GM18873 (cell line): ENCODE results near the gene NME9.

Experiments used
- ATAC-seq: cut with Tn5 transposase; IDR thresholded peaks from one replicate; pipeline ENCODE4 v1.9.1; 2021; ENCODE audit warnings: mild to moderate bottlenecking, moderate library complexity, moderate number of reproducible peaks; ENCODE audit not compliant: unreplicated experiment, low FRiP score

The NME9 gene

GRCh38 chr3:138289260-138289659, 40.4 kb downstream of the NME9 start:
- no peak for ATAC-seq

GRCh38 chr3:138284957-138285477, 44.6 kb downstream of the NME9 start:
- no peak for ATAC-seq

GRCh38 chr3:138284079-138284478, 45.6 kb downstream of the NME9 start:
- no peak for ATAC-seq

DNA sequence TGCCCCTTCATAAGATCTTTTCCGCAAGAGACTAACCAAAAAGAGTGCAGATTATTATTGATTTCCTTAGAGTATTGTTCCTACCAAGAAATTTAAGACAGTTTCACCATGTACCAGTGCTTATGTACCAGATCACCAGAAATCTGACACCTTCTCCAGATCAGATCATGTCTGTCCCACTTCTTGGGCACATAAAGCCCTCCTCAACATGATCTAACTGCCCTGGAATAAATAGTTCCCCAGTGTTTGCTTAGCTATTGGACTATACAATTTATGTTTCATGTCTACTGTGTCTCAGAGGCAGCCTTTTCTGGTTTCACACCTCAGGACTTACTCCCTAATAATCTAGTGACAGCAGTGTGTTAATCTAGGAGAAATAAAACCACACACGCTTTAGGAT, 46.8 kb downstream of the NME9 start:
- no peak for ATAC-seq

DNA sequence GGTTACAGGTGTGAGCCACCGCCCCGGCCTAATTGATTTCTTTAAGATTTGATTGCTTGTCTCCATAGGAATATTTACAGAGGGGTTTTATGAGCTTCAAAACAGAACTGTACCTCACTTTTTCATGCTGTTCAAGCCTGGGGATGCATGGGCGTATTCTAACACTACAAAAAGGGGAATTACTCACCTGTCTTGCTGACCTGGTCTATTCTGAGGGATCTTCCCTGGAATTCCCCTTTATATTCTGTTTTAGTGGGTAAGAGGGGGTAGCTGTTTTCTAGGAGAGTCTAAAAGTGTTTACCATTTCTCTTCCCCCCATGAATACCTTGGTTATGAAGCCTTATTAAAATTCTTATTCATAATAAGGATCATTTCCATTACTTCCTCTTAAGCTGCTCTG, 48.1 kb downstream of the NME9 start:
- ATAC-seq = no peak

- ATAC-seq = no peak
Observed at GRCh38 chr3:138271189-138271794, 58.4 kb downstream of the NME9 start.

- no peak for ATAC-seq
Observed at GRCh38 chr3:138270245-138270644, 59.4 kb downstream of the NME9 start.

- no peak for ATAC-seq
Observed at GRCh38 chr3:138267083-138267482, 62.6 kb downstream of the NME9 start.

- ATAC-seq = no peak
Observed at GRCh38 chr3:138265745-138266144, 63.9 kb downstream of the NME9 start.

DNA sequence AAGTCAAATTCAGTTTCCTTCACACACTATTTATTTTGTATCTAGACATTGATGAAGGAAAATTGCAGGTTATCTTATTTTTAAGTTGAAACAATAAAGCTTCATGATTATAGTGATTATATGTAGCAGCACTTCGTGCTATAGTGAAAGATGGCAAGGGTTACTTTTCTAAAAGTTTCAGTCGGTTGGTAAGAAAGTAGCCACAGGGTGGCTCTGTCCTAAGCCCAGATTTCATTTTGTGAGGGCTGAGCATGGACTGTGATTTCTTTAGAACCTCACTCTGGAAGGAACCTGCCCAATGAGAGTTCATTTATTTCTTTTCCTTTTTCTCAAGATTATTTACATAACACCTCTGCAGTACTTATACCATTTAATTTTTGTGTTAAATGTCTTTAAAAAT, 66.5 kb downstream of the NME9 start:
- no peak for ATAC-seq

GRCh38 chr3:138260611-138261010, 69.0 kb downstream of the NME9 start:
- no peak for ATAC-seq

DNA sequence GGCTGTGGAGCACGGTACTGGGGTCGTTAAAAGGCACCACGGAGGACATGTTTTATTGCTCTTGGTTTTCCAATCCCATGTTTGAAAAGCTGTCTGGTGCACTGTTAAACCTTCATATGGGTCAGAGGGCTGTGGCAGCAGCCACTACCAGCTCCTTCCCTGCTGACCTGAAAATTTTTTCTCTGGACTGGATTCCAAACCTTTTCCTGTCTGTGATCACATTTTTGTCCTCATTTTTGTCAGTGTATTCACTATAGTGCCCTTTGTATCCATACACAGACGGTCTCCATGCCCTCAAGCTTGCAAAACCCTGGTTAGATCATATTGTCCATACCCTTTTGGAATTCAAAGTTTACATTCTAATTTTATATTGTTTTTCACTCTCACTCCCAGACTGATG, 70.5 kb downstream of the NME9 start:
- no peak for ATAC-seq

- no peak for ATAC-seq
Observed at GRCh38 chr3:138257986-138258385, 71.7 kb downstream of the NME9 start.

- ATAC-seq = no peak
Observed at GRCh38 chr3:138256022-138256421, 73.6 kb downstream of the NME9 start.

- ATAC-seq = no peak
Observed at GRCh38 chr3:138254216-138254615, 75.4 kb downstream of the NME9 start.

GRCh38 chr3:138253609-138254008, 76.0 kb downstream of the NME9 start:
- ATAC-seq = no peak
